ENCODE data around the gene SFT2D3.
A peak's percentile ranks its signal among the peaks of the same experiment; 100 is the strongest.
"Not testable (repeated sequence)": the region's sequence is repeated elsewhere in the genome, so short reads cannot be mapped to it uniquely, and the experiment has no call there.

Gene SFT2D3

DNA sequence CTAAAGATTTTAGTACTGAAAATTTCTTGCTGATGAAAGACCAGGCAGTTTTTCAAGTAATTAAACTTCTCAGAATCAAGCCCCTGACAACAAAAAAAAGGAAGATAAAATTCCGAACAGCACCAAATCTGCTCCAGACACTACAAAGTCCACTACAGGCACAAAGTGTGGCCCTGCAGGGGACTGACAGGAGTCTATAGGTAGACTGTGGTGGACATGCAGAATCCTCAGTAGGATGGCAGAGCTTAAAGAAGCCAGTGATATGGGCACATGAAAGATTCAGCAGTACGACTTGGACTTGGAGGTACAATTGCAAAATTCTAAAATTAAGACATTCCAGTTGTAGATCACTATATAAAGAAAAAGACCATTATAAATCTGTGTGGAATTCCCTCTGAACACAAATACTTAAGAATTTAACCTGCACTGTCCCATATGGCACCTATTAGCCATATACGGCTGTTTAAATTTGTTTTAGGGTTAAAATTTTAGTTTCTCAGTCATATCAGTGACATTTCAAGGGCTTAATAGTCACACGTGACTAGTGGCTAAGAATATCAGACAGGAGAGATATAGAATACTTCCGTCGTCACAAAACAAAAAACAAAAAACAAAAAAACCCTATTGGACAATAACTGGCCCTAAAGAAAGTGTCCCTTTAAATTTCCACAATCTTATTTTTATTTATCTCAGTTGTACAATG lies 32.0 kb downstream of the SFT2D3 start:
- no peaks in the 10 kb centered on the region for H3K9me3 Mint-ChIP-seq (ENCODE audit: low read depth)
- no peak overlapping the region for H3K4me3 Mint-ChIP-seq
- peaks cover 2% of the 10 kb centered on the region for H3K36me3 Mint-ChIP-seq
- H3K4me1 Mint-ChIP-seq (ENCODE audit: low read depth), result no peaks in the 10 kb centered on the region
- no peak overlapping the region for H3K27ac Mint-ChIP-seq
- no peaks in the 10 kb centered on the region for H3K27me3 Mint-ChIP-seq

DNA sequence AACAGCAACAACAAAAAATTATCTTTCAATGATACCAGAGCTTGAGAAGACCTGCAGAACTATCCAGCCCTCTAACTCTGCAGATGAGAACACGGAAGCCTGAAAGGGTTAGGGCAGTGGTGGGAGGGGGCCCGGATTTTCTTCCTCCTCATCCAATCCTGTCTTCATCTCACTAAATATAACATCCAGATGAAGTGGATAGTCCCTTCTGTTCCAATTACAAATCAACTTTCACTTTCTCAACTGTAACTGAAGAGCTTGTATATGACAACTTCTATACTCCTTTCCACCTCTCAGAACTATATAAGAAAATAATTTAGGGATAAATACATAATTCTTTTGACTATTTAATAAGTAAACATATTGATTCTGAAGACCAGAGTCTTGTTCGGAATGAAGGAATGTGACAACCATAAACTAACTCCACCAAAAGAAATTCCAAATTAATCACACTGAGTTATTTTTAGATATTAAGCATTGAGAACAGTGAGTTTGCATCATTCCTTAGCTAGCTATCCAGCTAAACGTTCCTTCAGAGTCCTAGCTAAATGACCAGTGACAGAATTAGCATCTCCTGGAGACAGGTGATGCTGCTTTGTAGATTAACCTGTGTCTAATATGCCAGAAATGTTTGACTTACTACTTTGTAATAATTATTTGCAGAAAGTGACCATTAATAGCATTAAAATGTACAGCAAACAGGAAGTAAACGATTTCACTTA lies 32.7 kb downstream of the SFT2D3 start:
- peaks cover 8% of the 10 kb centered on the region for H3K36me3 Mint-ChIP-seq
- no peak overlapping the region for H3K4me3 Mint-ChIP-seq
- no peaks in the 10 kb centered on the region for H3K27me3 Mint-ChIP-seq
- H3K9me3 Mint-ChIP-seq (ENCODE audit: low read depth), result no peaks in the 10 kb centered on the region
- H3K4me1 Mint-ChIP-seq (ENCODE audit: low read depth), result peaks cover under 1% of the 10 kb centered on the region
- H3K27ac Mint-ChIP-seq, result no peak overlapping the region

DNA sequence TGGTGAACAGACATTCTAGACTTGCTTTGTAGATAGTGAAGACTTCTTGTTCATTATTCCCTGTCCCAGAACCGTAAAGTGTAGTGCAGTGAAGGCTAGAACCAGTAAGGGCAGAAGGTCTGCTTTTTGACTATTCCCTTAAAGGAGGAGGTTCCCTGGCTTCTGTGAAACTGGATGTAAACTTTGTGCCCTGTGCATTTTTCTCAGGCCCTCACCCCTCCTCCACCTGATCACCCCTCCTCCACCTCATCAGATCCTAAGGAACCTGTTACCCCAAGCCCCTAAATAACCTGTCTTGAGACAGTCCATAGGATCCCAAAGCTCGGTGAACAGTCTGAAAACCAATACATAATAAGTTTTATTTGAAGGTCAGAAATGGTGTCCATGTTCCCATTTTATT lies 33.7 kb downstream of the SFT2D3 start:
- H3K9me3 Mint-ChIP-seq (ENCODE audit: low read depth), result no peaks in the 10 kb centered on the region
- H3K36me3 Mint-ChIP-seq, result peaks cover 11% of the 10 kb centered on the region
- peaks cover 3% of the 10 kb centered on the region for H3K4me1 Mint-ChIP-seq (ENCODE audit: low read depth)
- no peak overlapping the region for H3K4me3 Mint-ChIP-seq
- H3K27me3 Mint-ChIP-seq, result no peaks in the 10 kb centered on the region
- no peak overlapping the region for H3K27ac Mint-ChIP-seq

DNA sequence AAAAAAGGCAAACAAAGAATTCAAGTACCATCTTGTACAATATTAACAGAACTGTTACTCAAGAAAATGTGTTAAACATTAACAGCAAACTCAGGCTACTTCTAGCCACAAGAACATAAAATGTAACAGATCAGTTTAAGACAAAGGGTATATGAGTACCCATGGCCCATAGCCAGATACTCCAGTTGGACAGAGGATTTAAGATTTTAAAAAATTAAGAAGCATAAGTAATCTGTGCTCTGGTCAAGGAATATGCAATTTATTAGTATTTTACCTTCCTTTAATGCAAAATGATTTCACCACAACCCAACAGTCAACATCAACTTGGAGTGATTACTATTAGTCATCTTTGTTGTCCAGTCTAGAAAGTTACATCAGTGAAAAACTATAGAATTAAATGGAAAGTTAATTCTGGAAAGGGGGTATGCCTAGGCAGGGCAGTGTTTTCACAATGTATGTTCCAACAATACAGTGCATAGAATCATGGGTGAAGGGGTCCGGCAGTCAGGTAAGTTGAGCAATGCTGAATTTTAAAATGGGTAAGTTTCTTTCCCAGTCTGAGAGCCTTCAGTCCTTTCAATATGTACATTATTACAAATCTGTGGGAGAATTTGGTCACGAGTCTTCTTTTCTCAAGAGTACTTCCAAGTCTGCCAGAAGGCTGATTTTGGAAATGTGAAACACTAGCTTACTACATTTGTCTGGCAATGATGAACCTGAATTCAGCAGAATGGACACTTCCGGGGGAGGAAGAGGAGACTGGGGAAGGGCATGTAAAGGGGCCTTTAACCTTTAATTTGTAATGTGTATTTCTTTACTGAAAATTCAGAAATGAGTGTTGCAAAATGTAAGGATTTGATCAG lies 34.5 kb downstream of the SFT2D3 start:
- no peak overlapping the region for H3K4me3 Mint-ChIP-seq
- peaks cover 3% of the 10 kb centered on the region for H3K4me1 Mint-ChIP-seq (ENCODE audit: low read depth)
- H3K27ac Mint-ChIP-seq, result no peak overlapping the region
- no peaks in the 10 kb centered on the region for H3K9me3 Mint-ChIP-seq (ENCODE audit: low read depth)
- peaks cover 11% of the 10 kb centered on the region for H3K36me3 Mint-ChIP-seq
- no peaks in the 10 kb centered on the region for H3K27me3 Mint-ChIP-seq

DNA sequence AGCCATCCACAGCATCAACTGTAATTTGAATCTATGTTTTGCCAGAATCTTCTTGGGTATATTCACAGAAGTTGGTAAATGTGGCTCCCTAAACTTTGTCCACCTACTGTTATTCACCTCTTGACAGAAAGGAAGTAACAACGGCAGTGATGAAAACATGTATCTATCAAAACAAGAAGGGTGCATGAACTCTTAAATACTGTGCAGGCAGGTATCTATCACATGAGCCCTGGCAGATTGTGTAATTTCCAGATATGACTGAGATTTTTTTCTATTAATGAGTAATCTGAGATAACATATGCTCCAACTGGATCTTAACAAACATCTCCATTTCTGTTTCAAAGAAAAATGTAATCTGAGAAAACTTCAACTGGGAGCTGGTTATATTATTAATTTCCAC lies 36.6 kb downstream of the SFT2D3 start:
- no peaks in the 10 kb centered on the region for H3K9me3 Mint-ChIP-seq (ENCODE audit: low read depth)
- H3K4me1 Mint-ChIP-seq (ENCODE audit: low read depth), result peaks cover 7% of the 10 kb centered on the region
- no peaks in the 10 kb centered on the region for H3K27me3 Mint-ChIP-seq
- H3K4me3 Mint-ChIP-seq, result no peak overlapping the region
- no peak overlapping the region for H3K27ac Mint-ChIP-seq
- H3K36me3 Mint-ChIP-seq, result peaks cover 15% of the 10 kb centered on the region

DNA sequence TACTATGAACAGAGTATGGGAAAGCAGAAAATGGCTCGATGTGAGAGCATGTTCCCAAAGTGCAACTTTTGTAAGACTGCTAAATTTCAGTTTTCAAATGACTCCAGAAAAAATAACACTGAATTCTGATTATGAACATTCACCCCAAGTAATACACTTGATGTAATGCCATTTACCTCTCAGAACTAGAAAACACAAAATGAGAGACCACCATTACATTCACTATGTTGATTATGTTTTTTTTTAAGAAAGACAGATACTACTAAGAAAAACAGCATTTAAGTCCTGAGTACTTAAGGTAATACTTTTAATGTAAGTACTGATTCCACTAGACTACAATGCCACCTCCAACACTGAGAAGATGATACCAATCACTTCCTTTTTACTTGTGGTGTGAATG lies 38.5 kb downstream of the SFT2D3 start:
- Mint-ChIP-seq H3K36me3 (peaks cover 20% of the 10 kb centered on the region), H3K27ac (no peak overlapping the region), H3K27me3 (no peaks in the 10 kb centered on the region), H3K4me3 (no peak overlapping the region), H3K9me3 (ENCODE audit: low read depth) (no peaks in the 10 kb centered on the region), H3K4me1 (ENCODE audit: low read depth) (peaks cover 16% of the 10 kb centered on the region)

DNA sequence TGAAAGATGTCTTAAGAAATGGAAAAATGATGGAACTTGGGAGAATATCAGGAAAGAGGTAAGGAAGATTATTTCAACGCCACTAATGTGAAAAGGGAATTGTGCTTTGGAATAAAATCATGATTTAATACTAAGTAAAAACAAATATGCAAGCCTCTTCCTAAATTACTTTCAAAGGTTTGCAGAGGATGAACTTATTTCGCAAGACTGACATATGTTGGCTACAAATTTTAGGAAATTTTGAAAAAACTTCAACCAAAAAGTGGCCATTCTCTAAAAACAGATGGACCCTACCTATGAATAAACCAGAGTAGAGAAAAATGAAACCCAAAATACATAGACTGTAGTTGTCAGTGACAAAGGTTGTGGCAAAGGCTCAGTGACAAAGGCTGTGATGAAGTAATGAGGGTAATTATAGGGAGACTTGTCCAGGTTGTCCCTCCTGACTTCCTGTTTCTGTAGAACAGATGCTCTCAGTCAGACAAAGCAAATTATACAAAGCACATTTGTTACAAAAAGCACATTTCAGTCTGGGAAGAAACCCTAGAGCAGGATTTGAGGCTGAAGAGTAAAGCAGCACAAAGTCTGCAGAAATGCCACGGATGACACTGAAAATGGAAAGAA lies 39.5 kb downstream of the SFT2D3 start:
- no peaks in the 10 kb centered on the region for H3K27me3 Mint-ChIP-seq
- H3K27ac Mint-ChIP-seq, result no peak overlapping the region
- H3K4me1 Mint-ChIP-seq (ENCODE audit: low read depth), result peaks cover 16% of the 10 kb centered on the region
- H3K9me3 Mint-ChIP-seq (ENCODE audit: low read depth), result no peaks in the 10 kb centered on the region
- H3K4me3 Mint-ChIP-seq, result no peak overlapping the region
- H3K36me3 Mint-ChIP-seq, result peaks cover 23% of the 10 kb centered on the region

DNA sequence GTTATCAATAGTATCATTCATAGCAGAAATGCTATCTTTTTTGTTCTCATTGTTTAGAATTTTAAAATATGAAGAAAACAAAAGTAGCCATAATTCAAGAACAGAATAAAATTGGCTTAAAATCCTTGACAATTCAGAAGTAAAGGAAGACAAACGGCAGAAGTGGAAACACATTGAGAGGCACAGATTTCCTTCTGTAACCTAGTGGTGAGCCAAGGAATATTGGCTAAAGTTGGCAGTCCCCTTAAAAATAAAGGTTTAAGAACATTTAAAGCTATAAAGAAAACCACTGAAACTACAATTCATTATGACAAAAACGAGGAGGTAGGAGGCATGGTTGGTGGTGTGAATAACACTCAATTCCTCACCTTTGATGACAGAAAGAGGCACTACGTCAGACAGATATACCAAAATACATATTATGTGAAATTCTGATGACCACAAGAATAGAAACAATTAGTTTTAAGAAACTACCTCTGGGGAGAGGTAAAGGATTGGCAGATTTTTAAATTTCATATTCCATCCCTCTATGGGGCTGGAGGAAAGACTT lies 42.3 kb downstream of the SFT2D3 start:
- Mint-ChIP-seq H3K4me3 (no peak overlapping the region), H3K27ac (peak overlapping the region; percentile 18), H3K36me3 (peaks cover 19% of the 10 kb centered on the region), H3K4me1 (ENCODE audit: low read depth) (peaks cover 16% of the 10 kb centered on the region), H3K9me3 (ENCODE audit: low read depth) (no peaks in the 10 kb centered on the region), H3K27me3 (no peaks in the 10 kb centered on the region)

DNA sequence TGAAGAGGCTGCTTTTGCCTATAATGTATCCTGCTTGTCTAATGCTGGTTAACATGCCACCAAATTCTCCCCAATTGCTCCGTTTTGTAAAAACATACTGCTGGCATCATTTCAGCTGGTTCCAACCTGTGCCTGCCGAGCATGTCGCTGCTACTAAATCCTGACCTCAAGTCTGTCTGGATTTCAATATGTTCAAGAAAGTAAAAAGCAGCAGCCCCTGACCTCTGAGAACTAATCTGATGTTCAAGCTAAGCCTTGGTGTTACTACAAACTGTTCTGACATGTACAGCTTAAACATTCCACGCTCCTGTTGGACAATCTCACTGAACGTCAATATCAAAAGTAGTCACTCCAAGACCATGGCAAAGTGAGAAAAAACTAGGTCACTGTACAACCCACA lies 46.3 kb downstream of the SFT2D3 start:
- H3K27ac Mint-ChIP-seq, result no peak overlapping the region
- H3K9me3 Mint-ChIP-seq (ENCODE audit: low read depth), result no peaks in the 10 kb centered on the region
- no peak overlapping the region for H3K4me3 Mint-ChIP-seq
- H3K27me3 Mint-ChIP-seq, result no peaks in the 10 kb centered on the region
- peaks cover 13% of the 10 kb centered on the region for H3K4me1 Mint-ChIP-seq (ENCODE audit: low read depth)
- H3K36me3 Mint-ChIP-seq, result peaks cover 8% of the 10 kb centered on the region

DNA sequence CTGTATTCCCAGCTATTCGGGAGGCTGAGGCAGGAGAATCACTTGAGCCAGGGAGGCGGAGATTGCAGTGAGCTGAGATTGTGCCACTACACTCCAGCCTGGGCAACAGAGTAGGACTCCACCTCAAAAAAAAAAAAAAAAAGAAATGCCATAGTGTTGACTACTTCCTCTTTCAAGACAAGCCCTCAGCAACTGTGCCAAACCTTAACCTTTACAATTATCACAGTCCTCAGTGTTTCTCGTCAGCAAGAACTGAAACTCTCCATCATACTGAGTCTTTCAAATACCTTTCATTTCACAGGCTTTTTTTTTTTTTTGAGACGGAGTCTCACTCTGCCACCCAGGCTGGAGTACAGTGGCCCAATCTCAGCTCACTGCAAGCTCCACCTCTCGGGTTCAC lies 48.2 kb downstream of the SFT2D3 start:
- H3K9me3 Mint-ChIP-seq (ENCODE audit: low read depth); H3K4me3 Mint-ChIP-seq; H3K36me3 Mint-ChIP-seq; H3K4me1 Mint-ChIP-seq (ENCODE audit: low read depth); H3K27ac Mint-ChIP-seq; H3K27me3 Mint-ChIP-seq: not testable (repeated sequence)

DNA sequence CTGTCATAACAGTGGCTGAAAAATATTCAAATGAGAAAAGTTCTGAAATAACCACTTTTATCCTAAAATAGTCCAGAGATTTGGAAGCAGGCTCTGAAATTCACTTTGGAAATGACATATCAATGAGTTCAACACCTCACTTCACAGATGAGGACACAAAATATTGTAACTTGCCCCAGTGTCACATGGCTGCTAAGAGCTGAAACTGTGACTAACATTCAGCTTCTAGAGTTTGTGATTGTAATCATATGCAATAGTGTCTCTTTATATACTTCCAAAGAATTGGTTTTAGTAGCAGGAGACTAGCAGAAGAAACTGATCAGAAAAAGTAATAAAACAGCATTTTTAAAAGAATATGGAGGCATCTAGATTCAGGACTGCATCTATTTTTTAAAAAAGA lies 52.1 kb downstream of the SFT2D3 start:
- no peak overlapping the region for H3K4me3 Mint-ChIP-seq
- H3K27me3 Mint-ChIP-seq, result no peaks in the 10 kb centered on the region
- peaks cover 3% of the 10 kb centered on the region for H3K36me3 Mint-ChIP-seq
- peak overlapping the region; percentile 54 for H3K27ac Mint-ChIP-seq
- H3K4me1 Mint-ChIP-seq (ENCODE audit: low read depth), result peaks cover 7% of the 10 kb centered on the region
- H3K9me3 Mint-ChIP-seq (ENCODE audit: low read depth), result no peaks in the 10 kb centered on the region

DNA sequence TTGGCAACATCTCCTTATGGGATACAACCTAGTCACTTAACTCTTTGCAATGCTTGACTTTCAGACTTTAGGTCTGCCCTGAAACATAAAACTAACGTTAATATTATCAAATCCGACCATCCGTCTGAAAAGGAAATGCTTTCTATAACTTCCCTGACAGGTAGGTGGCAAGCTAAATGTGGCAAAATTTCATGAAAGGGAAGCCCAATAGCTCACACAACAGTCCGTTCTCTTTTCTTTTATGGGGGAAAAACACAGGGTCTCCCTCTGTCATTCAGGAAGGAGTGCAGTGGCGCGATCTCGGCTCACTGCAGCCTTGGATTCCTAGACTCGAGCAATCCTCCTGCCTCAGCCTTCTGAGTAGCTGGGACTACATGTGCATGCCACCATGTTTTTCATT lies 52.9 kb downstream of the SFT2D3 start:
- H3K27ac Mint-ChIP-seq, result no peak overlapping the region
- no peaks in the 10 kb centered on the region for H3K9me3 Mint-ChIP-seq (ENCODE audit: low read depth)
- peaks cover 3% of the 10 kb centered on the region for H3K36me3 Mint-ChIP-seq
- peaks cover 7% of the 10 kb centered on the region for H3K4me1 Mint-ChIP-seq (ENCODE audit: low read depth)
- H3K4me3 Mint-ChIP-seq, result no peak overlapping the region
- H3K27me3 Mint-ChIP-seq, result no peaks in the 10 kb centered on the region
